ENCODE measurements around the gene FBLN7. TPM values are rescaled to one million over a fixed set of nuclear protein-coding genes. Genes with fewer than 3 reads are reported as not detected.

The FBLN7 gene
- total and polyA plus RNA-seq, 2 of the 8 experiments (the other 6 are each of a cell fraction or from before 2014, with no cell fraction given): 0.30 to 0.77 TPM

DNA sequence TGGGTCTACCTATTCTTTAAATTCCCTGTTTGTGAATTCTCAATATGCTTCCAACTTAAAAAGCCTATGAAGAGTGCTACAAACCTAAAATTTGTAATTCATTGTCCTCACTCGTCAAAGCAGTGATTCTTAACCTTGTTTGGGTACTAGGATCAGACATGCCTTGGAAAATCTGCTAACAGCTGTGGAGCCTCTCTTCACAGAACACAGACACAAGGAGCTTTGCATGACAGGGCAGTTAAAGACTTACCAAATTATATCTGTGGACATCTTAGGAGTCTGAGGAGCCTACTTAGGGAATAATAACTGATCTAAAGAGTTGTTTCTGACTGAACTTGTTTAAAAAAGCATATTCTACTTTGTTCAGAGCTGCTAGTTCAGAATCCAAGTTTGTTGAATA is 45.0 kb upstream of the FBLN7 start:
- Histone ChIP-seq H3K79me2 (ENCODE audit: control insufficient read depth in 1 of 2, insufficient read depth in 2 of 2, low read length in 2 of 2) (no peaks in the 10 kb centered on the region), H2BK20ac (ENCODE audit: low read length) (no peak overlapping the region), H3K9ac (replicated peaks in 1 of 4; ENCODE audit: extremely low read depth in 1 of 4, low read depth in 3 of 4, low read length in 3 of 4) (no peak overlapping the region), H4K91ac (replicated peaks; ENCODE audit: insufficient read length, low read length) (no peak overlapping the region), H3K9me3 (ENCODE audit: insufficient read depth in 2 of 2, low read depth in 1 of 2, low read length in 1 of 2) (no peaks in the 10 kb centered on the region), H3K56ac (replicated peaks; ENCODE audit: insufficient read length, low read depth, low read length) (no peak overlapping the region), H3K14ac (ENCODE audit: insufficient read length) (no peak overlapping the region), H3K4me2 (ENCODE audit: insufficient read depth in 1 of 2, low read depth in 2 of 2, low read length in 2 of 2) (no peak overlapping the region), H3K27ac (ENCODE audit: low read depth, low read length) (no peak overlapping the region), H3K36me3 (ENCODE audit: control insufficient read depth in 2 of 4, insufficient read depth in 4 of 4, low read length in 3 of 4) (peaks cover 0 to 6% (median under 1%) of the 10 kb centered on the region in 4 experiments; a peak in 2 of 8 replicates), H2BK12ac (ENCODE audit: low read depth, low read length) (no peak overlapping the region), H4K20me1 (replicated peaks in 1 of 2; ENCODE audit: control insufficient read depth in 1 of 2, insufficient read depth in 2 of 2, low read length in 2 of 2) (no peaks in the 10 kb centered on the region), H3K4ac (replicated peaks; ENCODE audit: insufficient read length, low read depth, low read length) (no peak overlapping the region), H3K4me3 (ENCODE audit: extremely low read depth in 1 of 4, insufficient read depth in 2 of 4, low read depth in 3 of 4, low read length in 4 of 4) (no peak overlapping the region), H2BK15ac (ENCODE audit: low read length) (no peak overlapping the region), H3K4me1 (replicated peaks in 1 of 4; ENCODE audit: control insufficient read depth in 3 of 4, insufficient read depth in 4 of 4, low read length in 3 of 4) (no peaks in the 10 kb centered on the region), H3K23me2 (ENCODE audit: low read depth, low read length) (no peaks in the 10 kb centered on the region), H2AK5ac (ENCODE audit: low read depth, low read length) (no peak overlapping the region), H3K18ac (ENCODE audit: extremely low read depth, low read length) (no peak overlapping the region), H2AFZ (ENCODE audit: low read length) (no peak overlapping the region), H4K8ac (ENCODE audit: extremely low read depth, insufficient read depth, low read length) (no peak overlapping the region), H3K79me1 (ENCODE audit: low read depth, low read length) (no peaks in the 10 kb centered on the region), H4K5ac (ENCODE audit: insufficient read length, low read depth, low read length) (no peak overlapping the region), H3K27me3 (replicated peaks in 1 of 4; ENCODE audit: control insufficient read depth in 3 of 4, extremely low read depth in 1 of 4, insufficient read depth in 3 of 4, low read length in 3 of 4) (no peaks in the 10 kb centered on the region), H2BK120ac (replicated peaks; ENCODE audit: low read depth, low read length) (no peak overlapping the region), H3K23ac (ENCODE audit: insufficient read length) (no peak overlapping the region), H2BK5ac (ENCODE audit: low read depth, low read length) (no peak overlapping the region)
- POLR2A ChIA-PET (ENCODE audit: partially characterized antibody): no interaction called here
- CTCF ChIA-PET (ENCODE audit: partially characterized antibody): interaction anchor here (0.6 to 1.6 kb wide), 4 partner anchors 10 to 74 kb away, joined by 3 to 5 read pairs (median 3); no protein-coding TSS in a partner anchor
- DNase-seq (ENCODE audit: low read depth in 1 of 2, low spot score in 2 of 2) (no peak), FAIRE-seq (no peak)
- 88% methylated on average over 1 of the region's 1 CpG; no CpG with 5 or more reads in 1 of the 2 experiments for WGBS, 2 experiments (ENCODE audit: extremely low coverage in 1 of 2, insufficient coverage in 1 of 2, insufficient read length in 1 of 2, insufficient replicate concordance in 2 of 2, low coverage in 1 of 2, low lambda C conversion rate in 2 of 2, missing lambda C conversion rate in 1 of 2)
- no peak for TF ChIP-seq KDM4A (IDR thresholded peaks at IDR 0.05; ENCODE audit: low read depth, low read length, severe bottlenecking)
- TF ChIP-seq GABPA (IDR thresholded peaks at IDR 0.05; ENCODE audit: borderline replicate concordance, insufficient read depth, low read length): no peak
- TF ChIP-seq TBP (IDR thresholded peaks at IDR 0.05; ENCODE audit: low read depth, low read length): no peak

Measured in H1 (cell line).